H1 (cell line): ENCODE measurements around the gene MNX1. TPM values are rescaled to one million over a fixed set of nuclear protein-coding genes. Genes with fewer than 3 reads are reported as not detected.

Experiments used
- CTCF ChIA-PET: fragments of 300-600 bp; sonication (Branson Sonifier 250); formaldehyde crosslinking; loops from one replicate; lab custom pipeline; 2021; ENCODE audit not compliant: partially characterized antibody; lab: Charles Lee
- POLR2A ChIA-PET: fragments of 300-600 bp; sonication (Branson Sonifier 250); formaldehyde crosslinking; loops from one replicate; lab custom pipeline; 2021; ENCODE audit warnings: inconsistent platforms; ENCODE audit not compliant: partially characterized antibody; lab: Charles Lee
- DNase-seq, 2 experiments: peaks; one replicate each; pipeline versions ENCODE4 v3.0.0 to v3.0.0-alpha.2; 2010 to 2022; ENCODE audit warnings: low spot score in 2 of 2, low read depth in 1 of 2, mixed read lengths in 1 of 2
- FAIRE-seq: peaks from 2 replicates; lab custom pipeline; 2011; peaks lifted over from hg19 to GRCh38; lab: Jason Lieb, UNC
- H2AFZ ChIP-seq: 2 replicates; pipeline ENCODE4 v1.8.1; 2012; ENCODE audit warnings: low read length, inconsistent platforms
- H2AK5ac ChIP-seq: 2 replicates; pipeline ENCODE4 v1.6.1; 2013; ENCODE audit warnings: low read depth, low read length
- H2BK120ac ChIP-seq: replicated peaks from 2 replicates; pipeline ENCODE3; 2013; ENCODE audit warnings: low read depth, low read length, inconsistent platforms
- H2BK12ac ChIP-seq: 2 replicates; pipeline ENCODE4 v1.6.1; 2013; ENCODE audit warnings: low read depth, low read length
- H2BK15ac ChIP-seq: 2 replicates; pipeline ENCODE4 v1.6.1; 2013; ENCODE audit warnings: low read length
- H2BK20ac ChIP-seq: 2 replicates; pipeline ENCODE4 v1.6.1; 2013; ENCODE audit warnings: low read length
- H2BK5ac ChIP-seq: 2 replicates; pipeline ENCODE4 v1.6.1; 2013; ENCODE audit warnings: low read depth, low read length
- H3K14ac ChIP-seq: 2 replicates; pipeline ENCODE4 v1.6.1; 2013; ENCODE audit warnings: inconsistent platforms; ENCODE audit not compliant: insufficient read length
- H3K18ac ChIP-seq: 2 replicates; pipeline ENCODE4 v1.6.1; 2013; ENCODE audit warnings: low read length; ENCODE audit errors: extremely low read depth
- H3K23ac ChIP-seq: 2 replicates; pipeline ENCODE4 v1.6.1; 2013; ENCODE audit warnings: inconsistent platforms; ENCODE audit not compliant: insufficient read length
- H3K23me2 ChIP-seq: 2 replicates; pipeline ENCODE4 v1.6.1; 2013; ENCODE audit warnings: low read depth, low read length
- H3K27ac ChIP-seq: 2 replicates; pipeline ENCODE4 v1.6.1; 2011; ENCODE audit warnings: low read depth, low read length, inconsistent platforms
- H3K27me3 ChIP-seq, 4 experiments: replicated peaks in 1 of 4; 1 replicate in 1 of 4; 2 replicates in 3 of 4; pipeline versions ENCODE4 v1.6.1 to v1.8.1; 2011 to 2013; ENCODE audit warnings: low read length in 3 of 4, mild to moderate bottlenecking in 3 of 4, inconsistent platforms in 2 of 4, mixed read lengths in 2 of 4, moderate library complexity in 1 of 4; ENCODE audit not compliant: control insufficient read depth in 3 of 4, insufficient read depth in 3 of 4; ENCODE audit errors: extremely low read depth in 1 of 4
- H3K36me3 ChIP-seq, 4 experiments: 2 replicates each; pipeline versions ENCODE4 v1.6.1 to v1.8.1; 2011 to 2013; ENCODE audit warnings: mild to moderate bottlenecking in 4 of 4, low read length in 3 of 4, moderate library complexity in 2 of 4, control low read depth in 1 of 4, inconsistent platforms in 1 of 4; ENCODE audit not compliant: insufficient read depth in 4 of 4, control insufficient read depth in 2 of 4
- H3K4ac ChIP-seq: replicated peaks from 2 replicates; pipeline ENCODE3; 2013; ENCODE audit warnings: low read length, low read depth, mixed read lengths, inconsistent platforms; ENCODE audit not compliant: insufficient read length
- H3K4me1 ChIP-seq, 4 experiments: replicated peaks in 1 of 4; 1 replicate in 1 of 4; 2 replicates in 3 of 4; pipeline versions ENCODE4 v1.6.1 to v1.8.1; 2011 to 2013; ENCODE audit warnings: low read length in 3 of 4, inconsistent platforms in 2 of 4, mixed read lengths in 1 of 4; ENCODE audit not compliant: insufficient read depth in 4 of 4, control insufficient read depth in 3 of 4
- H3K4me2 ChIP-seq, 2 experiments: 2 replicates each; pipeline versions ENCODE4 v1.6.1 to v1.8.1; 2011 to 2013; ENCODE audit warnings: low read depth in 2 of 2, low read length in 2 of 2, control low read depth in 1 of 2, inconsistent platforms in 1 of 2, mild to moderate bottlenecking in 1 of 2; ENCODE audit not compliant: insufficient read depth in 1 of 2
- H3K4me3 ChIP-seq, 4 experiments: fragments of 200-600, 300-600 bp in 1 of 4; sonication (generic), shearing (Covaris generic), sonication (Bioruptor Twin) in 1 of 4; 2 replicates each; pipeline versions ENCODE4 v1.5.1 to v1.8.1; 2011 to 2016; ENCODE audit warnings: low read length in 4 of 4, low read depth in 3 of 4, control low read depth in 2 of 4, inconsistent platforms in 2 of 4, mild to moderate bottlenecking in 2 of 4, mixed read lengths in 1 of 4, moderate library complexity in 1 of 4; ENCODE audit not compliant: insufficient read depth in 2 of 4; ENCODE audit errors: extremely low read depth in 1 of 4
- H3K56ac ChIP-seq: replicated peaks from 2 replicates; pipeline ENCODE3; 2013; ENCODE audit warnings: low read depth, mild to moderate bottlenecking, mixed read lengths, low read length, inconsistent platforms; ENCODE audit not compliant: insufficient read length
- H3K79me1 ChIP-seq: 2 replicates; pipeline ENCODE4 v1.6.1; 2013; ENCODE audit warnings: low read depth, low read length, control low read depth
- H3K79me2 ChIP-seq, 2 experiments: 2 replicates each; pipeline versions ENCODE4 v1.6.1 to v1.8.1; 2012 to 2013; ENCODE audit warnings: low read length in 2 of 2, mild to moderate bottlenecking in 2 of 2, inconsistent platforms in 1 of 2; ENCODE audit not compliant: insufficient read depth in 2 of 2, control insufficient read depth in 1 of 2
- H3K9ac ChIP-seq, 4 experiments: replicated peaks in 1 of 4; 1 replicate in 1 of 4; 2 replicates in 3 of 4; pipeline versions ENCODE4 v1.6.1 to v1.8.1; 2011 to 2013; ENCODE audit warnings: low read depth in 3 of 4, low read length in 3 of 4, control low read depth in 2 of 4, mild to moderate bottlenecking in 2 of 4, moderate library complexity in 2 of 4, inconsistent platforms in 1 of 4; ENCODE audit errors: extremely low read depth in 1 of 4
- H3K9me3 ChIP-seq, 2 experiments: 2 replicates each; pipeline versions ENCODE4 v1.6.1 to v1.8.1; 2012 to 2013; ENCODE audit warnings: mild to moderate bottlenecking in 2 of 2, moderate library complexity in 2 of 2, control low read depth in 1 of 2, inconsistent platforms in 1 of 2, low read depth in 1 of 2, low read length in 1 of 2, mixed read lengths in 1 of 2; ENCODE audit not compliant: insufficient read depth in 2 of 2
- H4K20me1 ChIP-seq, 2 experiments: replicated peaks in 1 of 2; 2 replicates each; pipeline versions ENCODE3 to v1.8.1; 2011 to 2013; ENCODE audit warnings: inconsistent platforms in 2 of 2, low read length in 2 of 2, mild to moderate bottlenecking in 1 of 2; ENCODE audit not compliant: insufficient read depth in 2 of 2, control insufficient read depth in 1 of 2
- H4K5ac ChIP-seq: 2 replicates; pipeline ENCODE4 v1.6.1; 2013; ENCODE audit warnings: low read length, low read depth, mixed read lengths, inconsistent platforms; ENCODE audit not compliant: insufficient read length
- H4K8ac ChIP-seq: 2 replicates; pipeline ENCODE4 v1.8.0; 2013; ENCODE audit warnings: mild to moderate bottlenecking, moderate library complexity, low read length, inconsistent platforms; ENCODE audit not compliant: insufficient read depth; ENCODE audit errors: extremely low read depth
- H4K91ac ChIP-seq: replicated peaks from 2 replicates; pipeline ENCODE3; 2013; ENCODE audit warnings: low read length, mixed read lengths, inconsistent platforms; ENCODE audit not compliant: insufficient read length
- CBX8 ChIP-seq: fragments of 300-800, 300-1000 bp; sonication (generic); IDR thresholded peaks from 2 replicates; pipeline ENCODE4 v1.7.1; 2016; ENCODE audit warnings: low read depth, low read length, borderline replicate concordance
- GTF2F1 ChIP-seq: IDR thresholded peaks from 2 replicates; pipeline ENCODE4 v1.6.1; 2012; ENCODE audit warnings: low read depth, low read length, improper control_type of control experiment, borderline replicate concordance
- HDAC6 ChIP-seq: IDR thresholded peaks from one replicate; pipeline ENCODE4 v1.7.1; 2012; ENCODE audit warnings: low read depth, mild to moderate bottlenecking, inconsistent platforms, low read length, moderate library complexity
- JUN ChIP-seq: IDR thresholded peaks from 2 replicates; pipeline ENCODE4 v1.6.1; 2011; ENCODE audit warnings: low read depth, mild to moderate bottlenecking, improper control_type of control experiment, low read length
- SAP30 ChIP-seq: fragments of 300-600 bp; sonication (generic); IDR thresholded peaks from 2 replicates; pipeline ENCODE4 v1.7.1; 2012; ENCODE audit warnings: low read length, moderate library complexity, mild to moderate bottlenecking, inconsistent platforms; ENCODE audit not compliant: insufficient read depth, insufficient replicate concordance
- WGBS, 2 experiments: shearing (Covaris generic) in 1 of 2; methylation state at CpG; one replicate each; pipeline versions ENCODE4 v1.1.6 to v1.1.7; 2013 to 2015; ENCODE audit warnings: low lambda C conversion rate in 2 of 2, mixed read lengths in 2 of 2, inconsistent platforms in 1 of 2, low coverage in 1 of 2, missing lambda C conversion rate in 1 of 2; ENCODE audit not compliant: insufficient replicate concordance in 2 of 2, insufficient coverage in 1 of 2, insufficient read length in 1 of 2; ENCODE audit errors: extremely low coverage in 1 of 2, missing lambda C conversion rate in 1 of 2; 5-methylcytosine and 5-hydroxymethylcytosine counted together
- polyA plus RNA-seq, 7 experiments: library from polyadenylated mRNA; depleted of rRNA in 3 of 7; stranded (reverse) in 5 of 7; unstranded in 2 of 7; fragments of >200 nt in 5 of 7; fragments of 200-250 nt in 2 of 7; gene quantifications; 1 replicate in 5 of 7; 2 replicates in 1 of 7; 4 replicates in 1 of 7; pipeline versions ENCODE4 v1.2.1 to v1.2.3, GENCODE V29; 2011 to 2013; ENCODE audit warnings: missing spikeins in 2 of 7, mixed read lengths in 2 of 7
- total RNA-seq: library from RNA; stranded (reverse); fragmentation: NEBNext Ultra II Directional; extraction: Animal tissue kit (Norgen Biotek cat#: 25700); gene quantifications from 2 replicates; pipeline ENCODE4 v1.2.1, GENCODE V29; 2021

The MNX1 gene
- total and polyA plus RNA-seq, 2 of the 8 experiments (the other 6 are each of a cell fraction or from before 2014, with no cell fraction given): 0.39 TPM; not detected in 1

GRCh38 chr7:157046681-157047080 is 36.2 kb upstream of the MNX1 start:
- no peak overlapping the region for H2AK5ac ChIP-seq
- no peaks in the 10 kb centered on the region for H3K23me2 ChIP-seq
- H3K4me2 ChIP-seq: no peak overlapping the region
- no peaks in the 10 kb centered on the region for H3K27me3 ChIP-seq
- TF ChIP-seq CBX8: no peak
- TF ChIP-seq HDAC6: no peak
- TF ChIP-seq SAP30: no peak
- TF ChIP-seq GTF2F1: no peak
- TF ChIP-seq JUN: no peak
- no peak overlapping the region for H3K14ac ChIP-seq
- H3K9me3 ChIP-seq: no peaks in the 10 kb centered on the region
- WGBS, 2 experiments: 100% methylated on average over 1 of the region's 1 CpG; no CpG with 5 or more reads in 1 of the 2 experiments
- no peak overlapping the region for H2BK15ac ChIP-seq
- no peak overlapping the region for H3K56ac ChIP-seq
- POLR2A ChIA-PET: no interaction called here
- no peak overlapping the region for H3K18ac ChIP-seq
- H2BK120ac ChIP-seq: no peak overlapping the region
- H3K4me1 ChIP-seq: no peaks in the 10 kb centered on the region
- no peaks in the 10 kb centered on the region for H3K79me2 ChIP-seq
- CTCF ChIA-PET: interaction anchor here (0.6 to 0.8 kb wide), 2 partner anchors 27 to 53 kb away, joined by 4 read pairs; no protein-coding TSS in a partner anchor
- no peak overlapping the region for H3K27ac ChIP-seq
- no peak overlapping the region for H3K23ac ChIP-seq
- no peak overlapping the region for H4K8ac ChIP-seq
- no peaks in the 10 kb centered on the region for H4K20me1 ChIP-seq
- H2BK5ac ChIP-seq: no peak overlapping the region
- H2BK12ac ChIP-seq: no peak overlapping the region
- no peak overlapping the region for H3K4me3 ChIP-seq
- H3K9ac ChIP-seq: no peak overlapping the region
- no peak for FAIRE-seq
- no peak overlapping the region for H3K4ac ChIP-seq
- no peaks in the 10 kb centered on the region for H3K79me1 ChIP-seq
- peak in 1 of 2 experiments; percentile 31 for DNase-seq
- no peak overlapping the region for H4K91ac ChIP-seq
- H3K36me3 ChIP-seq: no peaks in the 10 kb centered on the region
- no peak overlapping the region for H2BK20ac ChIP-seq
- H2AFZ ChIP-seq: no peak overlapping the region
- H4K5ac ChIP-seq: no peak overlapping the region
